GM12878 (cell line): ENCODE data around the gene ATP5MK. TPM values are rescaled to one million over a fixed set of nuclear protein-coding genes. Genes with fewer than 3 reads are reported as not detected.

Experiments
- ATAC-seq: fragments of 200-7000 bp; cut with Tn5 transposase; 3 replicates; pipeline ENCODE4 v1.9.1; 2020; ENCODE audit warnings: mild to moderate bottlenecking, moderate library complexity
- BruUV-seq: library from RNA; stranded (reverse); fragments of 400-500 nt; replicated peaks from 2 replicates; lab custom pipeline; 2021; lab: Mats Ljungman, UMichigan
- CTCF ChIA-PET: fragments of 300-600 bp; sonication (Branson Sonifier 250); formaldehyde crosslinking; extraction: SDS; loops from one replicate; lab custom pipeline; 2021; ENCODE audit warnings: inconsistent platforms; lab: Yijun Ruan, JAX
- POLR2A ChIA-PET: fragments of 350-600 bp; formaldehyde crosslinking; extraction: SDS; loops from one replicate; lab custom pipeline; 2021; ENCODE audit warnings: inconsistent platforms; lab: Charles Lee
- RAD21 ChIA-PET: fragments of 300-600 bp; sonication (Branson Sonifier 250); formaldehyde crosslinking; loops from one replicate; lab custom pipeline; 2023; ENCODE audit warnings: antibody characterized with exemption; ENCODE audit not compliant: unreplicated experiment; lab: Charles Lee
- SMC1A ChIA-PET: fragments of 300-600 bp; sonication (Branson Sonifier 250); formaldehyde crosslinking; loops from one replicate; lab custom pipeline; 2023; ENCODE audit not compliant: unreplicated experiment, uncharacterized antibody; lab: Charles Lee
- DNase-seq: peaks from one replicate; pipeline ENCODE4 v3.0.0-alpha.2; 2011; ENCODE audit warnings: low read depth, low spot score
- FAIRE-seq: peaks from 3 replicates; lab custom pipeline; 2011; peaks lifted over from hg19 to GRCh38; lab: Jason Lieb, UNC
- H2AFZ ChIP-seq: 2 replicates; pipeline ENCODE4 v1.6.0; 2011; ENCODE audit warnings: low read depth, low read length, control low read depth; ENCODE audit not compliant: control insufficient read depth
- H3K27ac ChIP-seq: 2 replicates; pipeline ENCODE4 v1.5.1; 2011; ENCODE audit warnings: control low read depth; ENCODE audit not compliant: control insufficient read depth, insufficient read depth
- H3K27me3 ChIP-seq, 2 experiments: replicated peaks in 1 of 2; 2 replicates each; pipeline versions ENCODE4 v1.6.0 to v1.6.1; 2011; ENCODE audit warnings: low read length in 1 of 2; ENCODE audit not compliant: control insufficient read depth in 2 of 2, insufficient read depth in 2 of 2
- H3K36me3 ChIP-seq, 2 experiments: 2 replicates each; pipeline ENCODE4 v1.5.1; 2011; ENCODE audit warnings: low read length in 1 of 2; ENCODE audit not compliant: control insufficient read depth in 2 of 2, insufficient read depth in 2 of 2
- H3K4me1 ChIP-seq: 2 replicates; pipeline ENCODE4 v1.6.1; 2011; ENCODE audit warnings: mild to moderate bottlenecking, low read length, moderate library complexity, mixed read lengths; ENCODE audit not compliant: control insufficient read depth, insufficient read depth
- H3K4me2 ChIP-seq: 2 replicates; pipeline ENCODE4 v1.6.0; 2011; ENCODE audit warnings: control low read depth; ENCODE audit not compliant: control insufficient read depth, insufficient read depth
- H3K4me3 ChIP-seq: fragments of 200-600 bp; sonication (generic); 2 replicates; pipeline ENCODE4 v1.5.1; 2016
- H3K79me2 ChIP-seq: 2 replicates; pipeline ENCODE4 v1.6.0; 2011; ENCODE audit warnings: low read length; ENCODE audit not compliant: control insufficient read depth, insufficient read depth
- H3K9ac ChIP-seq: 2 replicates; pipeline ENCODE4 v1.8.0; 2011; ENCODE audit warnings: low read length, control low read depth, mixed read lengths; ENCODE audit not compliant: control insufficient read depth, insufficient read depth
- H3K9me3 ChIP-seq: replicated peaks from 3 replicates; pipeline ENCODE4 v1.5.1; 2011; ENCODE audit warnings: mild to moderate bottlenecking, low read length; ENCODE audit not compliant: control insufficient read depth, insufficient read depth
- H4K20me1 ChIP-seq: 2 replicates; pipeline ENCODE4 v1.6.0; 2011; ENCODE audit not compliant: control insufficient read depth, insufficient read depth
- CTCF ChIP-seq, 3 experiments: IDR thresholded peaks in 2 of 3; conservative IDR thresholded peaks in 1 of 3; 2 replicates each; pipeline ENCODE4 v1.5.1; 2011; ENCODE audit warnings: low read depth in 3 of 3, low read length in 3 of 3, mild to moderate bottlenecking in 3 of 3, control low read depth in 2 of 3, moderate library complexity in 2 of 3, inconsistent platforms in 1 of 3, mixed read lengths in 1 of 3; ENCODE audit not compliant: control insufficient read depth in 2 of 3, insufficient read depth in 1 of 3; ENCODE audit errors: extremely low read depth in 1 of 3
- SIN3A ChIP-seq: IDR thresholded peaks from 2 replicates; pipeline ENCODE4 v1.6.1; 2012; ENCODE audit warnings: low read depth, low read length, improper control_type of control experiment
- WGBS: methylation state at CpG from one replicate; pipeline ENCODE4 v1.1.6; 2016; ENCODE audit warnings: low lambda C conversion rate; ENCODE audit not compliant: insufficient replicate concordance, insufficient coverage; ENCODE audit errors: missing lambda C conversion rate; 5-methylcytosine and 5-hydroxymethylcytosine counted together
- in situ Hi-C: fragments of 300-500 bp; cut with MboI; formaldehyde crosslinking; loops from 9 replicates; pipeline ENCODE4 v1.14.3; 2018; ENCODE audit warnings: mixed read lengths
- intact Hi-C: fragments of 100-400 bp; cut with micrococcal nuclease; formaldehyde crosslinking; loops from one replicate; pipeline ENCODE4 v1.14.2; 2022; ENCODE audit not compliant: unreplicated experiment
- polyA plus RNA-seq, 11 experiments: library from polyadenylated mRNA; depleted of rRNA in 4 of 11; unstranded in 6 of 11; stranded (reverse) in 5 of 11; fragments of >200 nt; fragmentation: Nextera tagmentation in 4 of 11; fragmentation: Illumina TruSeq in 1 of 11; extraction: Ambion mirVana in 4 of 11; extraction: Trizol in 1 of 11; gene quantifications; 1 replicate in 1 of 11; 2 replicates in 10 of 11; pipeline versions ENCODE4 v1.2.1 to v1.2.3, GENCODE V29; 2011 to 2016; ENCODE audit warnings: inconsistent platforms in 2 of 11, missing spikeins in 2 of 11, low read depth in 1 of 11
- total RNA-seq, 4 experiments: library from RNA; depleted of rRNA in 3 of 4; stranded (reverse); fragments of >200 nt in 3 of 4; fragmentation: Illumina TruSeq in 1 of 4; extraction: Trizol in 1 of 4; gene quantifications; 2 replicates each; pipeline versions ENCODE4 v1.2.1 to v1.2.3, GENCODE V29; 2013 to 2021
- TF ChIP-seq, protein P1 (sequence below): fragments of 450-650 bp; IDR thresholded peaks from 2 replicates; pipeline ENCODE4 v1.6.1; 2017; ENCODE audit warnings: low read depth, mild to moderate bottlenecking, moderate library complexity
- TF ChIP-seq, protein P2 (sequence below): IDR thresholded peaks from 2 replicates; pipeline ENCODE4 v1.6.1; 2011; ENCODE audit warnings: mild to moderate bottlenecking, low read depth, low read length, moderate library complexity; ENCODE audit not compliant: insufficient replicate concordance

Gene ATP5MK
- total and polyA plus RNA-seq, 10 of the 15 experiments (the other 5 are each of a cell fraction or from before 2014, with no cell fraction given): 240 to 1,790 (median 626) TPM

DNA sequence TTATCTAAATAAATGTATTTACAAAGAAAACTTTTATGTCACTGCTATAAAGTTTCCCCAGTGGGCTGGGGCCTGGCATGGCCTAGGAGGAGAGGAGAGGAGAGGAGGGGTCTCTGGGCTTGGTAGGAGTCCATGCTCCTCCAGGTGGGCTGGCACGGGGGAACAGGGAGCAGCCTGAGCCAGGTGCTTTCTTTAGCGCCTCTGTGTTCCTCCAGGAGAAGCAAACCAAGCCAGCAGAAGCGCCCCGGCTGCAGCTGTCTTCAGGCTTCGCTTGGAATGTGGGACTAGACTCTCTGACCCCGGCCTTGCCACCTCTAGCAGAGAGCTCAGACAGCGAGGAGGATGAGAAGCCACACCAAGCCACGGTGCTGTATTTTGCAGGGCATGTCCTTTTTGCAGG, 45.3 kb upstream of the ATP5MK start (continued):
- TF ChIP-seq, protein P1, sequence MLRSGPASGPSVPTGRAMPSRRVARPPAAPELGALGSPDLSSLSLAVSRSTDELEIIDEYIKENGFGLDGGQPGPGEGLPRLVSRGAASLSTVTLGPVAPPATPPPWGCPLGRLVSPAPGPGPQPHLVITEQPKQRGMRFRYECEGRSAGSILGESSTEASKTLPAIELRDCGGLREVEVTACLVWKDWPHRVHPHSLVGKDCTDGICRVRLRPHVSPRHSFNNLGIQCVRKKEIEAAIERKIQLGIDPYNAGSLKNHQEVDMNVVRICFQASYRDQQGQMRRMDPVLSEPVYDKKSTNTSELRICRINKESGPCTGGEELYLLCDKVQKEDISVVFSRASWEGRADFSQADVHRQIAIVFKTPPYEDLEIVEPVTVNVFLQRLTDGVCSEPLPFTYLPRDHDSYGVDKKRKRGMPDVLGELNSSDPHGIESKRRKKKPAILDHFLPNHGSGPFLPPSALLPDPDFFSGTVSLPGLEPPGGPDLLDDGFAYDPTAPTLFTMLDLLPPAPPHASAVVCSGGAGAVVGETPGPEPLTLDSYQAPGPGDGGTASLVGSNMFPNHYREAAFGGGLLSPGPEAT: no peak

DNA sequence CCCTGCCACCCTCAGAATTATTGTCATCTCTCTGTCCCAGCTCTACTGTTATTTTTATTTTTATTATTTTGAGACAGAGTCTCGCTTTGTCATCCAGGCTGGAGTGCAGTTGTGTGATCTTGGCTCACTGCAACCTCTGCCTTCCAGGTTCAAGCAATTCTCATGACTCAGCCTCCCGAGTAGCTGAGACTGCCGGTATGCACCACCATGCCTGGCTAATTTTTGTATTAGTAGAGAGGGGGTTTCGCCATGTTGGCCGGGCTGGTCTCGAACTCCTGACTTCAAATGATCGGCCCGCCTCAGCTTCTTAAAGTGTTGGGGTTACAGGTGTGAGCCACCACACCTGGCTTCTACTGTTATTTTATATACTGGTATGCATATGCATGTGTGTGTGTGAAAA, 44.9 kb upstream of the ATP5MK start:
- Histone ChIP-seq H3K9me3 (no peaks in the 10 kb centered on the region), H3K4me2 (no peak overlapping the region), H3K27me3 (no peaks in the 10 kb centered on the region), H4K20me1 (no peaks in the 10 kb centered on the region), H3K4me1 (0 out of 2 replicates have a peak, but pooled peaks cover 2% of the 10 kb centered on the region), H3K27ac (no peak overlapping the region), H3K4me3 (no peak overlapping the region), H3K9ac (no peak overlapping the region), H3K36me3 (peaks cover 39 to 54% of the 10 kb centered on the region in 2 experiments), H2AFZ (no peak overlapping the region), H3K79me2 (no peaks in the 10 kb centered on the region)
- CTCF ChIA-PET: interaction anchor here (17.8 kb wide), 1 partner anchor 37 kb away, joined by 163 read pairs; the partner anchor contains the start of gene CALHM3
- no peak for TF ChIP-seq SIN3A
- no peak for TF ChIP-seq CTCF (IDR thresholded peaks at IDR 0.05 in 2 of 3, conservative IDR thresholded peaks at IDR 0.05 in 1 of 3; ENCODE audit: control insufficient read depth in 2 of 3, extremely low read depth in 1 of 3, insufficient read depth in 1 of 3, low read depth in 3 of 3, low read length in 3 of 3)
- TF ChIP-seq, protein P2, sequence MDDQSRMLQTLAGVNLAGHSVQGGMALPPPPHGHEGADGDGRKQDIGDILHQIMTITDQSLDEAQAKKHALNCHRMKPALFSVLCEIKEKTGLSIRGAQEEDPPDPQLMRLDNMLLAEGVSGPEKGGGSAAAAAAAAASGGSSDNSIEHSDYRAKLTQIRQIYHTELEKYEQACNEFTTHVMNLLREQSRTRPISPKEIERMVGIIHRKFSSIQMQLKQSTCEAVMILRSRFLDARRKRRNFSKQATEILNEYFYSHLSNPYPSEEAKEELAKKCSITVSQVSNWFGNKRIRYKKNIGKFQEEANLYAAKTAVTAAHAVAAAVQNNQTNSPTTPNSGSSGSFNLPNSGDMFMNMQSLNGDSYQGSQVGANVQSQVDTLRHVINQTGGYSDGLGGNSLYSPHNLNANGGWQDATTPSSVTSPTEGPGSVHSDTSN: no peak
- RAD21 ChIA-PET: no interaction called here
- SMC1A ChIA-PET: interaction anchor here (1.4 kb wide), 1 partner anchor 10 kb away, joined by 3 read pairs; no protein-coding TSS in a partner anchor
- DNase-seq (no peak), ATAC-seq (no peak), FAIRE-seq (no peak)
- in situ Hi-C loops: no loop called here
- WGBS: 90% methylated on average over 8 of the region's 8 CpGs
- BruUV-seq: no TSS peak
- POLR2A ChIA-PET: interaction anchor here (1.5 kb wide), 1 partner anchor 10 kb away, joined by 4 read pairs; no protein-coding TSS in a partner anchor
- intact Hi-C loops: no loop called here
